Right cardiac atrium (tissue), 5 donors: ENCODE results near the gene PABPN1. TPM values are rescaled to one million over a fixed set of nuclear protein-coding genes. Genes with fewer than 3 reads are reported as not detected.

Source experiments
- ATAC-seq, 2 donors: fragments of 200-7000 bp; cut with Tn5 transposase; one replicate each; pipeline versions ENCODE4 v1.8.0 to v1.9.1; 2020; ENCODE audit warnings: moderate library complexity in 2 of 2, mild to moderate bottlenecking in 1 of 2
- DNase-seq, 3 donors: peaks; one replicate each; pipeline ENCODE4 v3.0.0-alpha.2; 2020
- H3K27ac ChIP-seq: one replicate; pipeline ENCODE4 v1.5.1; 2013; ENCODE audit warnings: mild to moderate bottlenecking, low read length, control low read depth, moderate library complexity
- H3K27me3 ChIP-seq: one replicate; pipeline ENCODE4 v1.6.1; 2013; ENCODE audit not compliant: control insufficient read depth, insufficient read depth
- H3K4me1 ChIP-seq: one replicate; pipeline ENCODE4 v1.6.1; 2013; ENCODE audit warnings: low read length; ENCODE audit not compliant: control insufficient read depth, insufficient read depth
- H3K4me3 ChIP-seq: one replicate; pipeline ENCODE4 v1.5.1; 2013; ENCODE audit warnings: low read length, control low read depth
- H3K9me3 ChIP-seq: one replicate; pipeline ENCODE4 v1.6.1; 2013; ENCODE audit warnings: low read length; ENCODE audit not compliant: control insufficient read depth
- WGBS: extraction: QIAGEN DNeasy Blood & Tissue Kit; methylation state at CpG from one replicate; pipeline ENCODE4 v1.1.7; 2013; 5-methylcytosine and 5-hydroxymethylcytosine counted together
- intact Hi-C, 4 donors: fragments of 100-400 bp; cut with DNase I; formaldehyde crosslinking; loops; one replicate each; pipeline versions ENCODE4 v1.11.0 to v1.14.0; 2022 to 2023
- polyA plus RNA-seq: library from polyadenylated mRNA; stranded (reverse); fragments of 200-250 nt; gene quantifications from one replicate; pipeline ENCODE4 v1.2.3, GENCODE V29; 2013
- total RNA-seq, 4 donors: library from RNA; stranded (reverse); fragmentation: NEBNext Ultra II Directional; extraction: Animal tissue kit (Norgen Biotek cat#: 25700); gene quantifications; one replicate each; pipeline ENCODE4 v1.2.1, GENCODE V29; 2021
- donor health status: healthy with polysubstance abuse.
- donor health status: DM: no; HTN: yes; CAD: no.
- donor health status: DM: no; HTN: no; CAD: no.
- donor health status: DM: no; HTN: yes; CAD: no; lungs with severe emphysema.
- donor health status: DM: yes; HTN: yes; CAD: no.

PABPN1 gene
- total and polyA plus RNA-seq, 5 donors, result 93.6 to 107 (median 97.0) TPM

GRCh38 chr14:23353433-23353780 lies 32.1 kb downstream of the PABPN1 start:
- intact Hi-C loops, result no loop called here
- Histone ChIP-seq H3K4me1 (peaks cover 4% of the 10 kb centered on the region), H3K4me3 (no peak overlapping the region), H3K9me3 (no peaks in the 10 kb centered on the region), H3K27ac (no peak overlapping the region), H3K27me3 (no peaks in the 10 kb centered on the region)
- no peak for ATAC-seq
- peak in 1 of 3 donors; percentile 33 for DNase-seq
- WGBS, result 77% methylated on average over 5 of the region's 5 CpGs

- Histone ChIP-seq H3K27ac (no peak overlapping the region), H3K4me1 (peaks cover 4% of the 10 kb centered on the region), H3K4me3 (no peak overlapping the region), H3K27me3 (no peaks in the 10 kb centered on the region), H3K9me3 (no peaks in the 10 kb centered on the region)
- DNase-seq (peak in 1 of 3 donors; percentile 5), ATAC-seq (no peak)
- intact Hi-C loops, result no loop called here
- 85% methylated on average over 6 of the region's 6 CpGs for WGBS
Observed at GRCh38 chr14:23354990-23355389, 33.7 kb downstream of the PABPN1 start.

DNA sequence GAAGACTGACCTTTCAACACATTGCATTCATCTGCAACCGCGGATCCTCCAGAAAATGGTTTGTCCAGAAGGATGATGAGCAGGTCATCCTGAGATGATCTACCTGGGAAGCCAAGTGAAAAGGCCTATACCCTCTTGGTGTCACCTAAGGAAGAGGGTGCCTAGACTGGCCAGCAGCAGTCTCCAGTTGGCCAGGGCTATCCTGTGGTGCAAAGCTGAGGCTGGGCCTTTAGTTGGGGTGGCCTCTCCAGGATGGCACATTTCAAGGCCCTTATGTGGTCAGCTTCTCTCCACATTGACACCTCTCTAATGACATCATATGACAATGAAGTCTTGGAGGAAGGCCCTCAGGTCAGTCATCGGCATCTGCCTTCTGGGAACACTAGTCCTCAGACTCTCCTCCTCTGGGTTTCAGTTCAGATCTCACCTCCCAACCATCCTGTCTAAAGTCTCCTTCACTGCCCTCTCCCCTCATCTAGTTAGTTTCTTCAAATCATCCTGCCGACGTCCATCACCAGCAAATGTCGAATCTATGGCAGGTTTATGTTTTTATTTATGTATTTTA lies 34.7 kb downstream of the PABPN1 start:
- H3K4me1 ChIP-seq, result peaks cover 4% of the 10 kb centered on the region
- no peaks in the 10 kb centered on the region for H3K27me3 ChIP-seq
- 83% methylated on average over 6 of the region's 6 CpGs for WGBS
- no peak overlapping the region for H3K4me3 ChIP-seq
- DNase-seq, result peak in 1 of 3 donors; percentile 32
- no peaks in the 10 kb centered on the region for H3K9me3 ChIP-seq
- H3K27ac ChIP-seq, result no peak overlapping the region
- intact Hi-C loops, result no loop called here
- no peak for ATAC-seq

DNA sequence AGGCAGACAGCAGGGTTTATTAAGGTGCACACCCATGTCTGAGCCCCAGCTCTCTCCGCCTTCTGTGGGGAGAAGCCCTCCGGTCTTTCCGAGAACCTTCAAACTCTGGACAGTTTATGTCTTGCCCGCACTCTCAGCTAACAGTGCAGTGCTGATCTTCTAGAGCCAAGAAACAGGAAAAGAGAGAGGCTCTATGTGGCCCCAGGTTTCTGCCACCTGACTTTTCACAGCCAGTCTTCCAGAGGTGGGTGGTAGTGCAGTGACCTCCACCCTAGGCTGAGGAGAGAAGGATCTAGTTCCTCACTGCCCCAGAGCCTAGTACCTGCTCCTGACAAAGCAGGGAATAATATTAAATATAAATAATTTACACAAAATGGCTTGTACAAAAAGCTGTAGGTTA lies 35.4 kb downstream of the PABPN1 start:
- intact Hi-C loops, result no loop called here
- ATAC-seq (no peak), DNase-seq (no peak)

DNA sequence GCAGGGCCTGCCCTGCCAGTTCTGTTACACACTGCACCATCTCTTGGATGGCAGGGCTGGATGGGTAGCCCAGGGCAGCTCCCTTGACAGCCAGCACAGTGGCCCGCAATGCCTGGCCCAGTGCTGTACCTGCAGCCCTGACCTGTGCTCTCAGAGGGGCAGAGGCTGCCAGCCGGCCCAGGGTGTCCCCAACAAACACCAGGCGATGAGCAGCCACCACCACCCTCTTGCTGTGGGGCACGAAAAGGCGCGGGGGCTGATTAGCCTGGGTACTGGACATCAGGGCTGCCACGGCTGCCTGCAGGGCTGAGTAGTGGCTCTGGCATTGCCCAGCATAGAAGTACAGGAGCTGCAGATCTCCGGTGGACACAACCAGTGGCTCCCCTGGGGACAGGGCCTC lies 36.0 kb downstream of the PABPN1 start:
- DNase-seq, result peak in 2 of 3 donors; percentile 46 to 51
- Histone ChIP-seq H3K27ac (no peak overlapping the region), H3K9me3 (no peaks in the 10 kb centered on the region), H3K27me3 (no peaks in the 10 kb centered on the region), H3K4me3 (no peak overlapping the region), H3K4me1 (peaks cover 4% of the 10 kb centered on the region)
- intact Hi-C loops, result no loop called here
- ATAC-seq, result no peak
- WGBS, result 83% methylated on average over 8 of the region's 8 CpGs

More for the DNA sequence above, 35.4 kb downstream of the PABPN1 start:
- Histone ChIP-seq H3K9me3 (no peaks in the 10 kb centered on the region), H3K4me1 (peaks cover 4% of the 10 kb centered on the region), H3K27ac (no peak overlapping the region), H3K27me3 (no peaks in the 10 kb centered on the region), H3K4me3 (no peak overlapping the region)
- WGBS, result 91% methylated on average over 4 of the region's 4 CpGs

DNA sequence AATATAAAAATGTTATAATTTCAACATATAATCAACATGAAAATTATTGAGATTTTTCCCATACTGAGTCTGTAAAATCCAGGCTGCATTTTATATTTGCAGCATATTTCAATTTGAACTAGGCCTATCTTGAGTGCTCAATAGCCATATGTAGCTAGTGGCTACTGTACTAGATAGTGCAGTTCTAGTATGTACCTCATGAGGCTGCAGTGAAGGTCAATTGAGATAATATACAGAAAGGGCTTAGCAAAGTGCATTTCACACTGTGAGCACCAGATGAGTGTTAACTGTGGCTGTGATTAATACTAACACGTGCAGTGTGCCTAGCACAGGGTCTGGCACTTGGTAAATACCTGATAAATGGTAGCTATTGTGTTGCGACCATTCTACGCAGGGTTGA lies 36.8 kb downstream of the PABPN1 start:
- Histone ChIP-seq H3K27me3 (no peaks in the 10 kb centered on the region), H3K9me3 (no peaks in the 10 kb centered on the region), H3K27ac (no peak overlapping the region), H3K4me1 (peaks cover 4% of the 10 kb centered on the region), H3K4me3 (no peak overlapping the region)
- WGBS, result 68% methylated on average over 3 of the region's 3 CpGs
- no peak for ATAC-seq
- no peak for DNase-seq
- intact Hi-C loops, result no loop called here

DNA sequence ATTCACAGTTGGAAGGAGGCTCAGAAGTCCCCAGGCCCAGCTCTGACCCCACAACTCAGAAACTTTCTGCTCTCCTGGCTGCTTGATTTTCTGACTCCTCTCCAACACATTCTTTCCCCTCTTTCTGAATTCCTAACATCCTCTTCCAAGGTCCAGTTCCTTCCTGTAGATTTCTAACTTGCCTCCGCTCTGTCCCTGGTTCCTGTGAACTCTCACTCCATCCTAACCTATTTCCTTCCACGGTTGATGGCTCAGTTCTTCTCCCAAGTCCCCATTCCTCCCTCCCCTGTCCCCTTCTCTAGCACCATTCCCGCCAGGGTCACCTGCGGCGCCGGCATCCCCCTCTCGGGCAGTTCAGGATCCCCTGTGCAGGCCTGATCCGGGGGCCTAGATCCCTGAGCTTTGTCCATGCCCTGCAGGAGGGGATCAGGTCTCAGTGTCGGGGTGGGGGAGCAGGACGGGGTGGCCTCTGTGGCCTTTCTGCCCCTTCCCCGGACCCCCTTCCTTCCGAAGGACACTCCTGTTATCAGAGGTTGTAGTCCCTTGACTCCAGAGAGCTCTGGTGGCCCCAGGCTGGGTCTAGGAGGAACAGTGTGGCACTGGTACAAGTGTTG lies 37.4 kb downstream of the PABPN1 start:
- no peak overlapping the region for H3K27ac ChIP-seq
- H3K4me1 ChIP-seq, result no peaks in the 10 kb centered on the region
- WGBS, result 76% methylated on average over 12 of the region's 12 CpGs

DNA sequence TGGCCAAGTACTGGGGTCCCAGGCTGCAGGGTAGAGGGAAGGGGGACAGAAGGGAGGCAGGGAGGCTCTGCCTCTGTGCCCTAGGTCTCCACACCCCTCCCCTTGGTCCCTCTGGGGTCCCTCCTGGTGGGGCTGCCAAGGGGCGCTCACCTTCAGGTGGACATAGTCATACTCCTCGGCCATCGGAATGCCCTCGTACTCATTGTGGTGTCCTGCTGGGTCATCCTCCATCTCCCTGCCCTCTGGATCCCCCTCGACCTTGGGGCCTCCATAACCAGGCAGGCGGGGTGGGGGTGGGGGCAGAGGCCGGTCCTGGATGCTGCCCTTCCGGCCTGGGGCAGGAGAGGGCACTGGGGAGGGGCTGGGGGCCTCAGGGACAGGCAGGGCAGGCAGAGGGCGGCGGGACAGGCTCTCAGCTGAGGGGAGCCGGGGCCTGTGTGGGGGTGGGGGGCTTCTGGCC lies 37.9 kb downstream of the PABPN1 start:
- DNase-seq, result no peak
- no peak for ATAC-seq
- intact Hi-C loops, result no loop called here
- no peak overlapping the region for H3K27ac ChIP-seq
- H3K4me1 ChIP-seq, result no peaks in the 10 kb centered on the region
- 86% methylated on average over 11 of the region's 11 CpGs for WGBS
- no peaks in the 10 kb centered on the region for H3K27me3 ChIP-seq
- H3K9me3 ChIP-seq, result no peaks in the 10 kb centered on the region
- no peak overlapping the region for H3K4me3 ChIP-seq

More for the DNA sequence above, 37.4 kb downstream of the PABPN1 start:
- H3K27me3 ChIP-seq, result no peaks in the 10 kb centered on the region
- intact Hi-C loops, result no loop called here
- no peak for DNase-seq
- no peak for ATAC-seq
- H3K4me3 ChIP-seq, result no peak overlapping the region
- H3K9me3 ChIP-seq, result no peaks in the 10 kb centered on the region

- H3K4me1 ChIP-seq, result no peaks in the 10 kb centered on the region
- no peak for ATAC-seq
- intact Hi-C loops, result no loop called here
- H3K27me3 ChIP-seq, result no peaks in the 10 kb centered on the region
- no peak overlapping the region for H3K4me3 ChIP-seq
- WGBS, result 85% methylated on average over 22 of the region's 22 CpGs
- H3K9me3 ChIP-seq, result no peaks in the 10 kb centered on the region
- DNase-seq, result no peak
- no peak overlapping the region for H3K27ac ChIP-seq
Observed at GRCh38 chr14:23359722-23360447, 38.6 kb downstream of the PABPN1 start.

DNA sequence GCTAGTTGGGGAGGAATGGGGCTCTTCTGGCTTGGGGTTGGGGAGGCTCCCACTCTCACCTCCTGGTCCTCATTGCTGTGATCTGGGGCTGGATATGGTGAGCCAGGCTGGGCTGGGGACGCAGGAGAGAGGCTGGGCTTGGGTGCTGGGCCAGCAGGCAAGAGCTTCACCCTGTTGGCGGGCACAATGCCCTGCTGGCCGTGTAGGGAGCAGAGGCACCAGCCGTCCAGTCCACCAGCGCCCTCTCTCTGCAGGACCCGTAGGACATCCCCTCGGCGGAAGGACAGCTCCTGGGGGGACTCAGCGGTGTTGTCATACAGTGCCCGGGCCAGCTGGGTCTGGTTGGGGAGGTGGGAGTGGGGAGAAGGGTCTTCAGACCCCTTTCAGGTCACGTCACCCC lies 39.2 kb downstream of the PABPN1 start:
- intact Hi-C loops, result no loop called here
- no peaks in the 10 kb centered on the region for H3K4me1 ChIP-seq
- DNase-seq (peak in 2 of 3 donors; percentile 69 to 70), ATAC-seq (no peak)
- WGBS, result 57% methylated on average over 11 of the region's 11 CpGs
- no peak overlapping the region for H3K27ac ChIP-seq
- H3K9me3 ChIP-seq, result no peaks in the 10 kb centered on the region
- H3K27me3 ChIP-seq, result no peaks in the 10 kb centered on the region
- no peak overlapping the region for H3K4me3 ChIP-seq

DNA sequence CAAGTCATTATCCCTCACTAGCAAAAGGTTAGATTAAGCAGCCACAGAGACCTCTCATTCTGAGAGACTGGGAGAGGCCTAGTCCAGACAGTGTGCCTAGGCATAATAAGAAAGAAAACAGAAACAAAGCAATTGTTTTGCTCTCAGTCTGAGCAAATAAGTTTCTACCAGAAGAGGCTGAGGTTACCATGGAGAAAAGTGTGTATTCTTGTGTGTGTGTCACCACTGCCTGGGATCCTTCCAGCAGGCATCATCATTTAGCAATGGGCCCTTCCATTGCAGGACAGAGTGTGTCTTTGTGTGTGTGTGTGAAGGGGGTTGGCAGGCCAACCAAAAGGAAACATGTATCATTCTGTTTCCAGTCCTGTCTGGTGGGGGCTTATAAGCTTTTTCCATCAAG lies 40.1 kb downstream of the PABPN1 start:
- intact Hi-C loops, result no loop called here
- no peaks in the 10 kb centered on the region for H3K9me3 ChIP-seq
- ATAC-seq, result no peak
- H3K4me1 ChIP-seq, result no peaks in the 10 kb centered on the region
- no peak overlapping the region for H3K4me3 ChIP-seq
- DNase-seq, result peak in 1 of 3 donors; percentile 65
- no peaks in the 10 kb centered on the region for H3K27me3 ChIP-seq
- no peak overlapping the region for H3K27ac ChIP-seq
